HL-60/S4 treated with retinoic acid at 250 ng/mL for 4 days and 3 days (cell line): ENCODE measurements around the gene MYL7.
"Not testable (repeated sequence)": the region's sequence is repeated elsewhere in the genome, so short reads cannot be mapped to it uniquely, and the experiment has no call there.

Source experiments
- in situ Hi-C: fragments of 300-500 bp; cut with MboI; formaldehyde crosslinking; loops from 2 replicates; pipeline ENCODE4 v1.7.0; 2022; ENCODE audit warnings: low sequenced_read_pairs

Gene MYL7

GRCh38 chr7:44141221-44141850 lies at the start of gene MYL7:
Gene MYL7 (minus strand): TSS chr7:44141332. CDS start chr7:44141305, 27 bp downstream.
- in situ Hi-C loops = no loop called here

- in situ Hi-C loops = no loop called here
Observed at GRCh38 chr7:44189993-44190872, 49.1 kb upstream of the MYL7 start.

GRCh38 chr7:44189286-44189992 lies 48.3 kb upstream of the MYL7 start, which contains the start of gene GCK:
Gene GCK (minus strand): TSS chr7:44189439. CDS start chr7:44188953, 486 bp downstream.
- in situ Hi-C loops = no loop called here

GRCh38 chr7:44188480-44189225 lies 47.5 kb upstream of the MYL7 start:
- in situ Hi-C loops = no loop called here

- in situ Hi-C loops = no loop called here
Observed at GRCh38 chr7:44187636-44188416, 46.7 kb upstream of the MYL7 start.

GRCh38 chr7:44186736-44187135 lies 45.6 kb upstream of the MYL7 start:
- in situ Hi-C loops = no loop called here

GRCh38 chr7:44185729-44186128 lies 44.6 kb upstream of the MYL7 start:
- in situ Hi-C loops = no loop called here

- in situ Hi-C loops = no loop called here
Observed at GRCh38 chr7:44184873-44185446, 43.8 kb upstream of the MYL7 start.

GRCh38 chr7:44184206-44184872 lies 43.2 kb upstream of the MYL7 start:
- in situ Hi-C loops = no loop called here

GRCh38 chr7:44183386-44183785 lies 42.3 kb upstream of the MYL7 start:
- in situ Hi-C loops = no loop called here

GRCh38 chr7:44182827-44183226 lies 41.7 kb upstream of the MYL7 start:
- in situ Hi-C loops = no loop called here

GRCh38 chr7:44180631-44181030 lies 39.5 kb upstream of the MYL7 start:
- in situ Hi-C loops = no loop called here

- in situ Hi-C loops = no loop called here
Observed at GRCh38 chr7:44177570-44178131, 36.5 kb upstream of the MYL7 start.

GRCh38 chr7:44176486-44176885 lies 35.4 kb upstream of the MYL7 start:
- in situ Hi-C loops = no loop called here

- in situ Hi-C loops = no loop called here
Observed at GRCh38 chr7:44175730-44176129, 34.6 kb upstream of the MYL7 start.

- in situ Hi-C loops = not testable (repeated sequence)
Observed at GRCh38 chr7:44174694-44174948, 33.5 kb upstream of the MYL7 start.

GRCh38 chr7:44173911-44174693 lies 33.0 kb upstream of the MYL7 start:
- in situ Hi-C loops = no loop called here

- in situ Hi-C loops = no loop called here
Observed at GRCh38 chr7:44172803-44173424, 31.8 kb upstream of the MYL7 start.
